A673 (cell line): ENCODE data around the gene C3orf22. TPM values are rescaled to one million over a fixed set of nuclear protein-coding genes. Genes with fewer than 3 reads are reported as not detected.

Experiments
- BruUV-seq: library from RNA; stranded (reverse); fragments of 400-500 nt; replicated peaks from 2 replicates; lab custom pipeline; 2021; lab: Mats Ljungman, UMichigan
- CTCF ChIA-PET: fragments of 300-600 bp; sonication (Branson Sonifier 250); formaldehyde crosslinking; loops from one replicate; lab custom pipeline; 2022; ENCODE audit warnings: antibody characterized with exemption; lab: Charles Lee
- POLR2A ChIA-PET: fragments of 300-600 bp; sonication (Branson Sonifier 250); formaldehyde crosslinking; loops from one replicate; lab custom pipeline; 2022; ENCODE audit warnings: antibody characterized with exemption; ENCODE audit not compliant: low non-redundant PET; lab: Charles Lee
- DNase-seq: peaks from one replicate; pipeline ENCODE4 v3.0.0-alpha.2; 2015; ENCODE audit warnings: low spot score
- H3K27ac ChIP-seq: fragments of 200-600 bp; sonication (generic); 2 replicates; pipeline ENCODE4 v1.5.1; 2016; ENCODE audit warnings: mixed run types, low read depth, mild to moderate bottlenecking, mixed read lengths, antibody characterized with exemption, low read length; ENCODE audit not compliant: poor library complexity, severe bottlenecking
- H3K27me3 ChIP-seq: fragments of 200-600 bp; sonication (generic); replicated peaks from 2 replicates; pipeline ENCODE4 v1.6.1; 2017; ENCODE audit warnings: mixed run types, low read depth, mild to moderate bottlenecking, mixed read lengths, antibody characterized with exemption, low read length; ENCODE audit not compliant: insufficient read depth, poor library complexity
- H3K36me3 ChIP-seq: fragments of 200-600 bp; sonication (generic); 2 replicates; pipeline ENCODE4 v1.6.1; 2016; ENCODE audit warnings: mixed run types, mild to moderate bottlenecking, mixed read lengths, antibody characterized with exemption, low read length; ENCODE audit not compliant: insufficient read depth, poor library complexity, severe bottlenecking
- H3K4me1 ChIP-seq: fragments of 200-600 bp; sonication (generic); 2 replicates; pipeline ENCODE4 v1.6.1; 2017; ENCODE audit warnings: mixed run types, mild to moderate bottlenecking, mixed read lengths, antibody characterized with exemption, low read length; ENCODE audit not compliant: insufficient read depth, poor library complexity, severe bottlenecking
- H3K4me3 ChIP-seq: fragments of 200-600 bp; sonication (generic); 2 replicates; pipeline ENCODE4 v1.5.1; 2016; ENCODE audit warnings: low read depth, mixed run types, mild to moderate bottlenecking, mixed read lengths, low read length; ENCODE audit not compliant: poor library complexity, severe bottlenecking
- H3K9me3 ChIP-seq: fragments of 200-600 bp; sonication (generic); 2 replicates; pipeline ENCODE4 v1.6.1; 2016; ENCODE audit warnings: mixed run types, low read depth, mild to moderate bottlenecking, mixed read lengths, antibody characterized with exemption, low read length; ENCODE audit not compliant: poor library complexity, severe bottlenecking
- EZH2 ChIP-seq: fragments of 200-600 bp; sonication (generic); IDR thresholded peaks from 2 replicates; pipeline ENCODE4 v1.6.1; 2017; ENCODE audit warnings: borderline replicate concordance, low read depth, mild to moderate bottlenecking, mixed read lengths, antibody characterized with exemption, low read length; ENCODE audit not compliant: poor library complexity, severe bottlenecking
- intact Hi-C: fragments of 100-400 bp; cut with micrococcal nuclease; formaldehyde crosslinking; loops from one replicate; pipeline ENCODE4 v1.10.0; 2022; ENCODE audit not compliant: unreplicated experiment
- total RNA-seq: library from RNA; stranded (reverse); gene quantifications from 2 replicates; pipeline ENCODE4 v1.2.3, GENCODE V29; 2021
- TF ChIP-seq, protein P1 (sequence below): fragments of 300-800, 200-600 bp; sonication (generic); conservative IDR thresholded peaks from 2 replicates; pipeline ENCODE4 v1.5.1; 2017; ENCODE audit warnings: low read depth, mild to moderate bottlenecking, antibody characterized with exemption, low read length, moderate library complexity, mixed read lengths

Gene C3orf22
- total RNA-seq, 1 experiment from 2014 or later, result not detected

DNA sequence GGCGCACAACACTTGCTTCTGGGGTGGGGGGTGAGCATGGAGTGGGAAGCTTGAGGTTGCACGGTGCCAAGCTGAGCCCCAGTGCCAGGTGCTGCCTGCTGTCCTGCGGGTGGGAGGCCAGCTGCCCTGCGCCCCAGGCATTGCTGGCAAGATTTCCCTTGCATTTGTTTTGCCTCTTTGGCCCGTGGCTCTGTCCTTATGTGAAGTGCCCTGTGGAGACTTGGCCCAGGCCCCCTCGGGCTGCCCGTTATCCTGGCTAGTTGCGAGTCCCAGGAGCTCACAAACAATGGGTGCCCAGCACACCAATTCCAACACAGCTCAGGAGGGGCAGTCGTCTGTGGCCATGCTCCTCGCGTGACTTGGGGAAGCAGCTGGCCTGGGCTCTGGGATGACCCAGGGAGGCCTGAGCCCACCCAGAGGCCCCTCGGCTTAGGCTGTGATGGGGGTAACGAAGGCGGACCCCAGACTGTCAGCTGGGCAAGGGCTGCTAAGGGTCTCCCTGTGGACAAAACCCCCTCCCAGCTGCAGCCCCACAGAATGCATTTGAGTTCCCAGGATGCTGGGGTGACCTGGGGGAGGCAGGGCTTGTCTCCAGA, 5.9 kb downstream of the C3orf22 start:
- TF ChIP-seq, protein P1, sequence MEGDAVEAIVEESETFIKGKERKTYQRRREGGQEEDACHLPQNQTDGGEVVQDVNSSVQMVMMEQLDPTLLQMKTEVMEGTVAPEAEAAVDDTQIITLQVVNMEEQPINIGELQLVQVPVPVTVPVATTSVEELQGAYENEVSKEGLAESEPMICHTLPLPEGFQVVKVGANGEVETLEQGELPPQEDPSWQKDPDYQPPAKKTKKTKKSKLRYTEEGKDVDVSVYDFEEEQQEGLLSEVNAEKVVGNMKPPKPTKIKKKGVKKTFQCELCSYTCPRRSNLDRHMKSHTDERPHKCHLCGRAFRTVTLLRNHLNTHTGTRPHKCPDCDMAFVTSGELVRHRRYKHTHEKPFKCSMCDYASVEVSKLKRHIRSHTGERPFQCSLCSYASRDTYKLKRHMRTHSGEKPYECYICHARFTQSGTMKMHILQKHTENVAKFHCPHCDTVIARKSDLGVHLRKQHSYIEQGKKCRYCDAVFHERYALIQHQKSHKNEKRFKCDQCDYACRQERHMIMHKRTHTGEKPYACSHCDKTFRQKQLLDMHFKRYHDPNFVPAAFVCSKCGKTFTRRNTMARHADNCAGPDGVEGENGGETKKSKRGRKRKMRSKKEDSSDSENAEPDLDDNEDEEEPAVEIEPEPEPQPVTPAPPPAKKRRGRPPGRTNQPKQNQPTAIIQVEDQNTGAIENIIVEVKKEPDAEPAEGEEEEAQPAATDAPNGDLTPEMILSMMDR, result no peak
- ChIA-PET CTCF (no interaction called here), POLR2A (no interaction called here)
- intact Hi-C loops, result no loop called here
- BruUV-seq, result no TSS peak
- Histone ChIP-seq H3K4me1 (no peaks in the 10 kb centered on the region), H3K27me3 (no peaks in the 10 kb centered on the region), H3K4me3 (no peak overlapping the region), H3K36me3 (no peaks in the 10 kb centered on the region), H3K27ac (no peak overlapping the region), H3K9me3 (no peaks in the 10 kb centered on the region)
- DNase-seq, result no peak

DNA sequence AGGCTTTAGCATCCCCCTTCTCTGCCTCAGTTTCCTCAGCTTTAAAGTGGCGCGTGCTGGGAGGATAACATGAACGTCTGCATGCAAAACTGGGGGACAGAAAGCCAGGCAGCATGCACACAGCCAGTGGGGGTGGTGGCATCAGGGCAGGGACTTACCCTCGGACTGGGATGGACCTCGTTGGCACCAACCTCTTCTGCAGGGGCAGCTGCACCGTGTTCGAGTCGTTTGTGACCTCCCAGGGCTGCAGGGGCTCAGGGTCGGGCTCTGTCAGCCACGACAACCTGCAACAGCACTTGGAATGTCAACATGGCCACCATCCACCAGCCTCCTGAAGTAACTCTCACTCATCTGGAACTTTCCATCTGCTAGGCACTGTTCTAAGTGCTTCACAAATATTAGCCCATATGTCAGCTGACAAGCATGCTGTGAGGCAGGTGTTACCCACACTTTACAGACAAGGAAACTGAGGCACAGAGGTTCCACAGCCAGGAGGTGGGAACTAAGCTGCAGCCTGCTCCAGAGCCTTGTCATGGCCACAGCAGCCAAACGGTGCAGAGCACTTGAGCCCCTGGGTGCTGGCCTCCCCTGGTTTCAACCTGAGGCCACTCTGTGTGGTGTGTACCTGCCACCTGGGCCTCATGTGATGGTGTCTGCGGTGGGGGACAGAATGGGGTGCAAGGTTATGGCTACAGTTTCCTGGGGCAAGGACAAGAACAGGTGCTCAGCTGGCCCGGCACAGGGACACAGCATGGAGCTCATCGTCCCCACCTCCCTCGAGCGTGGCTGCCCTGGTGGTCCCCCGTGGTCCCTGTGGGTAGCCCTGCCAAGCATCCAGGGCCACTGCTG, 6.7 kb downstream of the C3orf22 start:
- H3K4me3 ChIP-seq, result no peak overlapping the region
- no peak for DNase-seq
- no peaks in the 10 kb centered on the region for H3K36me3 ChIP-seq
- BruUV-seq, result no TSS peak
- POLR2A ChIA-PET, result no interaction called here
- CTCF ChIA-PET, result no interaction called here
- no peak overlapping the region for H3K27ac ChIP-seq
- no peaks in the 10 kb centered on the region for H3K27me3 ChIP-seq
- intact Hi-C loops, result no loop called here
- no peaks in the 10 kb centered on the region for H3K9me3 ChIP-seq
- no peak for TF ChIP-seq EZH2
- TF ChIP-seq, protein P1, result no peak
- no peaks in the 10 kb centered on the region for H3K4me1 ChIP-seq

DNA sequence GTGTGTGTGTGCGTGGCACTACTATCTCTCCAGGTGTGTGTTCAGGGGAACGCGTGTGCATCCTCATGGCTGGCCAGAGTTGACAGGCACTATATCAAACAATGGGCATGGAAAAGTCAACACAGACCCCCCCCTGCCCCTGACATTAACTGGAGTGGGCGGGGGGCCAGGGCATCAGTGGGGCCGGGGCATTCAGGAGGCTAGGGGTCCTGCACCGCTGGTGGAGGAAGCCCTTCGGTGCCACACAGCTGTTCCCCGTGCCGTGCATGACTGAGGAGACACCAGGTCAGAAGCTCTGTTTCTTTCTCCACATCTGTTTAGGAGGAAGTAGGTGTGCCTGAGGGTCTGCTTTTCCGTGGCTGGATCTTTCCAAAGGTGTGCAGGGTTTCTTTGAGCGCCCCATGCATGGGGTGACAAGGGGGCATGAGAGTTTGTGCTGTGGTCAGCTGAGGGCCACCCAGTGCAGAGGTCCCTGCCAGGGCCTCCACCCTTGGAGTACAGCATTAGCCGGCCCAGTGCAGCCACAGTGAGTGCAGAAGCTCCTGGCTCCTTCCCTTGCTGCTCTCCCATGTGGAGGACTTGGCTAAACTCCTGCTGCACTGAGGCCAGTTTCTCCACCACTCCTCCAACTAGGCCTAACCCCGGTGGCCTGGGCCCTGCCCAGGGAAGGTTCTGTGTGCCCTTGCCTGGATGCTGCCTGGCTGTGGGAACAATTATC, 7.5 kb downstream of the C3orf22 start:
- no peaks in the 10 kb centered on the region for H3K4me1 ChIP-seq

More for the DNA sequence above, 7.5 kb downstream of the C3orf22 start:
- no peaks in the 10 kb centered on the region for H3K36me3 ChIP-seq
- ChIA-PET CTCF (no interaction called here), POLR2A (no interaction called here)
- DNase-seq, result no peak
- no peaks in the 10 kb centered on the region for H3K27me3 ChIP-seq
- no peak overlapping the region for H3K4me3 ChIP-seq
- no peaks in the 10 kb centered on the region for H3K9me3 ChIP-seq
- no peak overlapping the region for H3K27ac ChIP-seq
- no TSS peak for BruUV-seq
- intact Hi-C loops, result no loop called here
- TF ChIP-seq, protein P1, result no peak
- no peak for TF ChIP-seq EZH2
